Retina (tissue), 1 donor: ENCODE measurements around the gene PIK3R5.

ENCODE experiments used
- DNase-seq: peaks from one replicate; pipeline ENCODE4 v3.0.0-alpha.2; 2016

The PIK3R5 gene

GRCh38 chr17:8849311-8850041 lies 116.0 kb downstream of the PIK3R5 start:
- no peak for DNase-seq

GRCh38 chr17:8847891-8848290 lies 117.6 kb downstream of the PIK3R5 start:
- DNase-seq: no peak

GRCh38 chr17:8846768-8847211 lies 118.7 kb downstream of the PIK3R5 start:
- DNase-seq: no peak

GRCh38 chr17:8844229-8845218 lies 121.0 kb downstream of the PIK3R5 start:
- no peak for DNase-seq

- DNase-seq: no peak
Measured at GRCh38 chr17:8843344-8843743, 122.2 kb downstream of the PIK3R5 start.

GRCh38 chr17:8841844-8842243 lies 123.7 kb downstream of the PIK3R5 start:
- no peak for DNase-seq

GRCh38 chr17:8839410-8839935 lies 126.0 kb downstream of the PIK3R5 start:
- no peak for DNase-seq

GRCh38 chr17:8838551-8839095 lies 126.9 kb downstream of the PIK3R5 start:
- no peak for DNase-seq

- DNase-seq: no peak
Measured at GRCh38 chr17:8837563-8838075, 127.9 kb downstream of the PIK3R5 start.

- no peak for DNase-seq
Measured at GRCh38 chr17:8836821-8837562, 128.5 kb downstream of the PIK3R5 start.

GRCh38 chr17:8835631-8836364 lies 129.7 kb downstream of the PIK3R5 start:
- no peak for DNase-seq

- DNase-seq: no peak
Measured at GRCh38 chr17:8835106-8835505, 130.4 kb downstream of the PIK3R5 start.

GRCh38 chr17:8832711-8833352 lies 132.7 kb downstream of the PIK3R5 start:
- DNase-seq: peak; percentile 35

GRCh38 chr17:8831234-8831849 lies 134.2 kb downstream of the PIK3R5 start:
- no peak for DNase-seq

GRCh38 chr17:8830141-8830540 lies 135.4 kb downstream of the PIK3R5 start:
- no peak for DNase-seq

GRCh38 chr17:8829036-8829941 lies 136.2 kb downstream of the PIK3R5 start:
- DNase-seq: no peak
